GM12878 (cell line): ENCODE measurements around the gene NRG3. TPM values are rescaled to one million over a fixed set of nuclear protein-coding genes. Genes with fewer than 3 reads are reported as not detected.

Experiments used
- ATAC-seq: fragments of 200-7000 bp; cut with Tn5 transposase; 3 replicates; pipeline ENCODE4 v1.9.1; 2020; ENCODE audit warnings: mild to moderate bottlenecking, moderate library complexity
- BruUV-seq: library from RNA; stranded (reverse); fragments of 400-500 nt; replicated peaks from 2 replicates; lab custom pipeline; 2021; lab: Mats Ljungman, UMichigan
- CTCF ChIA-PET: fragments of 300-600 bp; sonication (Branson Sonifier 250); formaldehyde crosslinking; extraction: SDS; loops from one replicate; lab custom pipeline; 2021; ENCODE audit warnings: inconsistent platforms; lab: Yijun Ruan, JAX
- POLR2A ChIA-PET: fragments of 350-600 bp; formaldehyde crosslinking; extraction: SDS; loops from one replicate; lab custom pipeline; 2021; ENCODE audit warnings: inconsistent platforms; lab: Charles Lee
- RAD21 ChIA-PET: fragments of 300-600 bp; sonication (Branson Sonifier 250); formaldehyde crosslinking; loops from one replicate; lab custom pipeline; 2023; ENCODE audit warnings: antibody characterized with exemption; ENCODE audit not compliant: unreplicated experiment; lab: Charles Lee
- SMC1A ChIA-PET: fragments of 300-600 bp; sonication (Branson Sonifier 250); formaldehyde crosslinking; loops from one replicate; lab custom pipeline; 2023; ENCODE audit not compliant: unreplicated experiment, uncharacterized antibody; lab: Charles Lee
- DNase-seq: peaks from one replicate; pipeline ENCODE4 v3.0.0-alpha.2; 2011; ENCODE audit warnings: low read depth, low spot score
- FAIRE-seq: peaks from 3 replicates; lab custom pipeline; 2011; peaks lifted over from hg19 to GRCh38; lab: Jason Lieb, UNC
- H2AFZ ChIP-seq: 2 replicates; pipeline ENCODE4 v1.6.0; 2011; ENCODE audit warnings: low read depth, low read length, control low read depth; ENCODE audit not compliant: control insufficient read depth
- H3K27ac ChIP-seq: 2 replicates; pipeline ENCODE4 v1.5.1; 2011; ENCODE audit warnings: control low read depth; ENCODE audit not compliant: control insufficient read depth, insufficient read depth
- H3K27me3 ChIP-seq, 2 experiments: replicated peaks in 1 of 2; 2 replicates each; pipeline versions ENCODE4 v1.6.0 to v1.6.1; 2011; ENCODE audit warnings: low read length in 1 of 2; ENCODE audit not compliant: control insufficient read depth in 2 of 2, insufficient read depth in 2 of 2
- H3K36me3 ChIP-seq, 2 experiments: 2 replicates each; pipeline ENCODE4 v1.5.1; 2011; ENCODE audit warnings: low read length in 1 of 2; ENCODE audit not compliant: control insufficient read depth in 2 of 2, insufficient read depth in 2 of 2
- H3K4me1 ChIP-seq: 2 replicates; pipeline ENCODE4 v1.6.1; 2011; ENCODE audit warnings: mild to moderate bottlenecking, low read length, moderate library complexity, mixed read lengths; ENCODE audit not compliant: control insufficient read depth, insufficient read depth
- H3K4me2 ChIP-seq: 2 replicates; pipeline ENCODE4 v1.6.0; 2011; ENCODE audit warnings: control low read depth; ENCODE audit not compliant: control insufficient read depth, insufficient read depth
- H3K4me3 ChIP-seq: fragments of 200-600 bp; sonication (generic); 2 replicates; pipeline ENCODE4 v1.5.1; 2016
- H3K79me2 ChIP-seq: 2 replicates; pipeline ENCODE4 v1.6.0; 2011; ENCODE audit warnings: low read length; ENCODE audit not compliant: control insufficient read depth, insufficient read depth
- H3K9ac ChIP-seq: 2 replicates; pipeline ENCODE4 v1.8.0; 2011; ENCODE audit warnings: low read length, control low read depth, mixed read lengths; ENCODE audit not compliant: control insufficient read depth, insufficient read depth
- H3K9me3 ChIP-seq: replicated peaks from 3 replicates; pipeline ENCODE4 v1.5.1; 2011; ENCODE audit warnings: mild to moderate bottlenecking, low read length; ENCODE audit not compliant: control insufficient read depth, insufficient read depth
- H4K20me1 ChIP-seq: 2 replicates; pipeline ENCODE4 v1.6.0; 2011; ENCODE audit not compliant: control insufficient read depth, insufficient read depth
- ASH2L ChIP-seq: fragments of 300-600, 200-600 bp; sonication (generic); IDR thresholded peaks from 2 replicates; pipeline ENCODE4 v1.6.1; 2017; ENCODE audit warnings: low read depth, mild to moderate bottlenecking, borderline replicate concordance
- ATF7 ChIP-seq: fragments of 450-650 bp; IDR thresholded peaks from 2 replicates; pipeline ENCODE4 v1.6.1; 2016; ENCODE audit warnings: low read depth, mild to moderate bottlenecking
- BACH1 ChIP-seq: fragments of 450-650 bp; IDR thresholded peaks from 2 replicates; pipeline ENCODE4 v1.6.1; 2017; ENCODE audit warnings: mild to moderate bottlenecking, borderline replicate concordance
- CEBPB ChIP-seq, 2 experiments: fragments of 150-350 bp in 1 of 2; IDR thresholded peaks; 2 replicates each; pipeline ENCODE4 v1.6.1; 2012 to 2014; ENCODE audit warnings: low read depth in 2 of 2, low read length in 2 of 2, borderline replicate concordance in 1 of 2, inconsistent platforms in 1 of 2
- CREB1 ChIP-seq: IDR thresholded peaks from 2 replicates; pipeline ENCODE4 v1.6.1; 2012; ENCODE audit warnings: low read depth, mild to moderate bottlenecking, inconsistent platforms
- EED ChIP-seq: sonication (generic); IDR thresholded peaks from 2 replicates; pipeline ENCODE4 v1.6.1; 2016; ENCODE audit warnings: antibody characterized with exemption, low read depth
- IKZF2 ChIP-seq, 2 experiments: fragments of 450-650 bp; IDR thresholded peaks; 2 replicates each; pipeline ENCODE4 v1.6.1; 2017; ENCODE audit warnings: mild to moderate bottlenecking in 2 of 2, moderate library complexity in 2 of 2
- IRF4 ChIP-seq: IDR thresholded peaks from 2 replicates; pipeline ENCODE4 v1.6.1; 2011; ENCODE audit warnings: low read depth, low read length
- MXI1 ChIP-seq: fragments of 150-350 bp; IDR thresholded peaks from 2 replicates; pipeline ENCODE4 v1.6.1; 2011; ENCODE audit warnings: low read depth, mild to moderate bottlenecking, inconsistent platforms, low read length, improper control_type of control experiment
- NR2C1 ChIP-seq: fragments of 450-650 bp; IDR thresholded peaks from 2 replicates; pipeline ENCODE4 v1.6.1; 2017; ENCODE audit warnings: antibody characterized with exemption, mild to moderate bottlenecking, moderate library complexity
- NR2C2 ChIP-seq: IDR thresholded peaks from 2 replicates; pipeline ENCODE4 v1.6.1; 2011; ENCODE audit warnings: borderline replicate concordance, low read depth; ENCODE audit not compliant: control insufficient read depth, insufficient read length
- RAD21 ChIP-seq: IDR thresholded peaks from 2 replicates; pipeline ENCODE4 v1.6.1; 2011; ENCODE audit warnings: mild to moderate bottlenecking, low read depth, low read length, moderate library complexity; ENCODE audit not compliant: insufficient read depth
- SPI1 ChIP-seq: IDR thresholded peaks from 2 replicates; pipeline ENCODE4 v1.6.1; 2011; ENCODE audit warnings: low read depth, mild to moderate bottlenecking, low read length, moderate library complexity, borderline replicate concordance; ENCODE audit not compliant: insufficient read depth
- SRF ChIP-seq, 2 experiments: IDR thresholded peaks; 2 replicates each; pipeline ENCODE4 v1.6.1; 2011; ENCODE audit warnings: low read depth in 2 of 2, low read length in 2 of 2, mild to moderate bottlenecking in 1 of 2, moderate library complexity in 1 of 2
- STAT1 ChIP-seq: fragments of 450-650 bp; conservative IDR thresholded peaks from 2 replicates; pipeline ENCODE4 v1.6.1; 2014; ENCODE audit warnings: antibody characterized with exemption, mild to moderate bottlenecking
- SUPT20H ChIP-seq: IDR thresholded peaks from 2 replicates; pipeline ENCODE4 v1.6.1; 2011; ENCODE audit warnings: low read depth, mild to moderate bottlenecking, low read length, moderate library complexity, borderline replicate concordance; ENCODE audit not compliant: control insufficient read depth
- TBL1XR1 ChIP-seq: IDR thresholded peaks from 2 replicates; pipeline ENCODE4 v1.6.1; 2012; ENCODE audit warnings: low read depth, low read length, improper control_type of control experiment
- USF1 ChIP-seq: IDR thresholded peaks from 2 replicates; pipeline ENCODE4 v1.6.1; 2011; ENCODE audit warnings: borderline replicate concordance, low read depth, mild to moderate bottlenecking, moderate library complexity, mixed read lengths, low read length; ENCODE audit not compliant: insufficient read depth; ENCODE audit errors: extremely low read length
- WRNIP1 ChIP-seq: IDR thresholded peaks from 2 replicates; pipeline ENCODE4 v1.6.1; 2011; ENCODE audit warnings: low read depth, low read length, improper control_type of control experiment, borderline replicate concordance
- ZSCAN29 ChIP-seq: fragments of 450-650 bp; IDR thresholded peaks from 2 replicates; pipeline ENCODE4 v1.6.1; 2017; ENCODE audit warnings: mild to moderate bottlenecking, moderate library complexity
- WGBS: methylation state at CpG from one replicate; pipeline ENCODE4 v1.1.6; 2016; ENCODE audit warnings: low lambda C conversion rate; ENCODE audit not compliant: insufficient replicate concordance, insufficient coverage; ENCODE audit errors: missing lambda C conversion rate; 5-methylcytosine and 5-hydroxymethylcytosine counted together
- in situ Hi-C: fragments of 300-500 bp; cut with MboI; formaldehyde crosslinking; loops from 9 replicates; pipeline ENCODE4 v1.14.3; 2018; ENCODE audit warnings: mixed read lengths
- intact Hi-C: fragments of 100-400 bp; cut with micrococcal nuclease; formaldehyde crosslinking; loops from one replicate; pipeline ENCODE4 v1.14.2; 2022; ENCODE audit not compliant: unreplicated experiment
- polyA plus RNA-seq, 11 experiments: library from polyadenylated mRNA; depleted of rRNA in 4 of 11; unstranded in 6 of 11; stranded (reverse) in 5 of 11; fragments of >200 nt; fragmentation: Nextera tagmentation in 4 of 11; fragmentation: Illumina TruSeq in 1 of 11; extraction: Ambion mirVana in 4 of 11; extraction: Trizol in 1 of 11; gene quantifications; 1 replicate in 1 of 11; 2 replicates in 10 of 11; pipeline versions ENCODE4 v1.2.1 to v1.2.3, GENCODE V29; 2011 to 2016; ENCODE audit warnings: inconsistent platforms in 2 of 11, missing spikeins in 2 of 11, low read depth in 1 of 11
- total RNA-seq, 4 experiments: library from RNA; depleted of rRNA in 3 of 4; stranded (reverse); fragments of >200 nt in 3 of 4; fragmentation: Illumina TruSeq in 1 of 4; extraction: Trizol in 1 of 4; gene quantifications; 2 replicates each; pipeline versions ENCODE4 v1.2.1 to v1.2.3, GENCODE V29; 2013 to 2021

Gene NRG3
- total and polyA plus RNA-seq, 10 of the 15 experiments (the other 5 are each of a cell fraction or from before 2014, with no cell fraction given): 0.03 to 0.41 (median 0.17) TPM; not detected in 3

DNA sequence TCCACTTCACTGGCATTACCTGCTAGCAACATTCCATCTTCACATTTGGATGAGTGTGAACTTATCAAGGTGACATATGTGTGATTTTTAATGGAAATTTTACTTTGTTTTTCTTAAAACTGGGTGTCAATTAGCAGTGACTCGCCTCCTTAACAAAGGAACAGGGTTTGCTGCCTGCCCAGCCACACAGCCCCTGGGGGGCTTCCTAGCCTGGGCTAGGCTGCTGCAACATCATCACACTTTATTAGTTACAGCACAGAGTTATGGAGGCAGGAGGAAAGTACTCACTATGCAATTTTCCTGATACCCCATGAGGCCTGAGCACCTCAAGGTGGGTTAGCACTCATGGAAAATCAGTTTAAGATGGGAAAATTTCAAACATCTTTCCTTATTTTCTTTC is 861.3 kb downstream of the NRG3 start:
- Histone ChIP-seq H3K4me3 (no peak overlapping the region), H3K9me3 (no peaks in the 10 kb centered on the region), H4K20me1 (no peaks in the 10 kb centered on the region), H3K27ac (no peak overlapping the region), H3K36me3 (no peaks in the 10 kb centered on the region), H3K9ac (no peak overlapping the region), H3K4me2 (no peak overlapping the region), H3K27me3 (no peaks in the 10 kb centered on the region), H3K4me1 (no peaks in the 10 kb centered on the region), H3K79me2 (no peaks in the 10 kb centered on the region), H2AFZ (no peak overlapping the region)
- intact Hi-C loops (no loop called here), in situ Hi-C loops (no loop called here)
- FAIRE-seq: no peak
- ATAC-seq: no peak
- ChIA-PET CTCF (no interaction called here), POLR2A (interaction anchor here (1.0 kb wide), 1 partner anchor 18 kb away, joined by 3 read pairs; no protein-coding TSS in a partner anchor), SMC1A (no interaction called here), RAD21 (no interaction called here)
- DNase-seq: no peak
- no peak for TF ChIP-seq USF1
- no peak for TF ChIP-seq ASH2L
- no peak for TF ChIP-seq NR2C2
- TF ChIP-seq STAT1: no peak
- TF ChIP-seq SPI1: no peak
- no peak for TF ChIP-seq EED
- TF ChIP-seq ATF7: no peak
- TF ChIP-seq ZSCAN29: no peak
- no peak for TF ChIP-seq WRNIP1
- no peak for TF ChIP-seq CEBPB (IDR thresholded peaks at IDR 0.05; ENCODE audit: borderline replicate concordance in 1 of 2, low read depth in 2 of 2, low read length in 2 of 2)
- TF ChIP-seq MXI1: no peak
- no peak for TF ChIP-seq BACH1
- no peak for TF ChIP-seq IKZF2 (IDR thresholded peaks at IDR 0.05)
- no peak for TF ChIP-seq CREB1
- TF ChIP-seq NR2C1: no peak
- no peak for TF ChIP-seq IRF4
- no peak for TF ChIP-seq RAD21
- no peak for TF ChIP-seq SRF (IDR thresholded peaks at IDR 0.05; ENCODE audit: low read depth in 2 of 2, low read length in 2 of 2)
- TF ChIP-seq TBL1XR1: no peak
- no peak for TF ChIP-seq SUPT20H
- no TSS peak for BruUV-seq
- WGBS: 0% methylated on average over 1 of the region's 1 CpG
